MCF 10A (cell line): ENCODE results near the gene NPR3. TPM values are rescaled to one million over a fixed set of nuclear protein-coding genes. Genes with fewer than 3 reads are reported as not detected.

Experiments
- BruUV-seq: library from RNA; stranded (reverse); fragments of 400-500 nt; replicated peaks from 2 replicates; lab custom pipeline; 2021; lab: Mats Ljungman, UMichigan
- CTCF ChIA-PET: fragments of 300-600 bp; sonication (Branson Sonifier 250); formaldehyde crosslinking; extraction: SDS; loops from one replicate; lab custom pipeline; 2021; ENCODE audit warnings: antibody characterized with exemption, inconsistent platforms; lab: Yijun Ruan, JAX
- POLR2A ChIA-PET: fragments of 300-600, 350-650 bp; sonication (Branson Sonifier 250); formaldehyde crosslinking; extraction: SDS; loops from one replicate; lab custom pipeline; 2020; ENCODE audit warnings: antibody characterized with exemption, inconsistent platforms; lab: Yijun Ruan, JAX
- DNase-seq: peaks from one replicate; pipeline ENCODE4 v3.0.0-alpha.2; 2018; ENCODE audit not compliant: unreplicated experiment
- H3K27ac Mint-ChIP-seq: one replicate; pipeline ENCODE4 v1.8.0; 2022; ENCODE audit warnings: mild to moderate bottlenecking, low read depth, mixed read lengths; ENCODE audit not compliant: unreplicated experiment
- H3K27me3 Mint-ChIP-seq: one replicate; pipeline ENCODE4 v1.8.0; 2022; ENCODE audit warnings: mixed read lengths; ENCODE audit not compliant: insufficient read depth, unreplicated experiment
- H3K36me3 Mint-ChIP-seq: one replicate; pipeline ENCODE4 v1.8.0; 2022; ENCODE audit warnings: mild to moderate bottlenecking, moderate library complexity, mixed read lengths; ENCODE audit not compliant: insufficient read depth, unreplicated experiment
- H3K4me1 Mint-ChIP-seq: one replicate; pipeline ENCODE4 v1.8.0; 2022; ENCODE audit warnings: mixed read lengths; ENCODE audit not compliant: insufficient read depth, unreplicated experiment
- H3K4me3 Mint-ChIP-seq: one replicate; pipeline ENCODE4 v1.8.0; 2022; ENCODE audit warnings: mild to moderate bottlenecking, moderate library complexity, mixed read lengths; ENCODE audit not compliant: unreplicated experiment
- H3K9me3 Mint-ChIP-seq: one replicate; pipeline ENCODE4 v1.8.0; 2022; ENCODE audit warnings: mixed read lengths; ENCODE audit not compliant: unreplicated experiment
- CTCF ChIP-seq: fragments of 200-600 bp; IDR thresholded peaks from one replicate; pipeline ENCODE4 v1.8.0; 2022; ENCODE audit warnings: antibody characterized with exemption, mild to moderate bottlenecking; ENCODE audit not compliant: unreplicated experiment
- intact Hi-C: fragments of 100-400 bp; cut with micrococcal nuclease; formaldehyde crosslinking; loops from 2 replicates; pipeline ENCODE4 v1.14.1; 2022
- total RNA-seq: library from RNA; stranded (reverse); gene quantifications from 2 replicates; pipeline ENCODE4 v1.2.3, GENCODE V29; 2022

The NPR3 gene
- total RNA-seq, 1 experiment from 2014 or later: 0.84 TPM

DNA sequence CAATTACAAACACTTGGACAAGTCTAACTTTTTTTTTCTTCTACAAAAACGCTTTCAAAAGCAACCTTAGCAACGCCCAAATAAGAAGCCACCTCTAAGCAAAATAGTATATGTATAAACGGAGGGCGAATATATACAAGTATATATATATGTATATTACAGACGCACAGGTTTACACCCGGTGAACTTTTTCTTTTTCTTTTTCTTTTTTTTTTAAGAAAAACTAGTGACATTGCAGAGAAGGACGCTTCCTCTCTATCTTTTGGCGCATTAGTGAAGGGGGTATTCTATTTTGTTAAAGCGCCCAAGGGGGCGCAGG lies 200 bp downstream of the NPR3 start:
- no TSS peak for BruUV-seq
- no peak overlapping the region for H3K27ac Mint-ChIP-seq
- H3K36me3 Mint-ChIP-seq: peaks cover 5% of the 10 kb centered on the region
- TF ChIP-seq CTCF: no peak
- intact Hi-C loops: loop anchor here (2.0 kb wide), 1 partner anchor 547 kb away; no protein-coding TSS in a partner anchor
- CTCF ChIA-PET: interaction anchor here (0.6 to 0.7 kb wide), 2 partner anchors 328 to 711 kb away, joined by 3 to 5 read pairs; no protein-coding TSS in a partner anchor
- DNase-seq: no peak
- peak overlapping the region; percentile 83 for H3K4me3 Mint-ChIP-seq
- no peaks in the 10 kb centered on the region for H3K27me3 Mint-ChIP-seq
- peaks cover 6% of the 10 kb centered on the region for H3K4me1 Mint-ChIP-seq
- H3K9me3 Mint-ChIP-seq: no peaks in the 10 kb centered on the region
- POLR2A ChIA-PET: interaction anchor here (0.7 to 1.2 kb wide), 2 partner anchors 222 to 604 kb away, joined by 3 to 4 read pairs; no protein-coding TSS in a partner anchor

- Mint-ChIP-seq H3K27me3 (no peaks in the 10 kb centered on the region), H3K9me3 (no peaks in the 10 kb centered on the region), H3K27ac (no peak overlapping the region), H3K4me1 (peaks cover 6% of the 10 kb centered on the region), H3K4me3 (peak overlapping the region; percentile 83), H3K36me3 (peaks cover 5% of the 10 kb centered on the region)
- intact Hi-C loops: loop anchor here (2.0 kb wide), 1 partner anchor 547 kb away; no protein-coding TSS in a partner anchor
- CTCF ChIA-PET: interaction anchor here (1.1 to 1.4 kb wide), 2 partner anchors 17 to 205 kb away, joined by 3 to 7 read pairs; no protein-coding TSS in a partner anchor
- TF ChIP-seq CTCF: no peak
- no TSS peak for BruUV-seq
- POLR2A ChIA-PET: interaction anchor here (0.7 kb wide), 2 partner anchors 65 to 603 kb away, joined by 3 to 4 read pairs; no protein-coding TSS in a partner anchor
- DNase-seq: peak; percentile 39
Measured at GRCh38 chr5:32711681-32712480, 760 bp downstream of the NPR3 start.

- ChIA-PET POLR2A (interaction anchor here (0.7 kb wide), 1 partner anchor 64 kb away, joined by 3 read pairs; no protein-coding TSS in a partner anchor), CTCF (interaction anchor here (0.5 to 1.4 kb wide), 4 partner anchors 16 to 206 kb away, joined by 3 to 7 read pairs (median 4); no protein-coding TSS in a partner anchor)
- H3K27ac Mint-ChIP-seq: no peak overlapping the region
- intact Hi-C loops: no loop called here
- H3K36me3 Mint-ChIP-seq: peaks cover 5% of the 10 kb centered on the region
- no peak for DNase-seq
- H3K4me1 Mint-ChIP-seq: peaks cover 6% of the 10 kb centered on the region
- TF ChIP-seq CTCF: no peak
- no peaks in the 10 kb centered on the region for H3K27me3 Mint-ChIP-seq
- H3K4me3 Mint-ChIP-seq: peak overlapping the region; percentile 83
- no TSS peak for BruUV-seq
- no peaks in the 10 kb centered on the region for H3K9me3 Mint-ChIP-seq
Measured at GRCh38 chr5:32712481-32713360, 1.6 kb downstream of the NPR3 start.
